IPS-18a (cell line): ENCODE measurements around the gene CHST6.
"Not testable (repeated sequence)": the region's sequence is repeated elsewhere in the genome, so short reads cannot be mapped to it uniquely, and the experiment has no call there.

Source experiments
- H3K27ac ChIP-seq: one replicate; pipeline ENCODE4 v1.5.1; 2013; ENCODE audit warnings: low read length
- H3K27me3 ChIP-seq: one replicate; pipeline ENCODE4 v1.6.1; 2013; ENCODE audit warnings: mild to moderate bottlenecking, low read length; ENCODE audit not compliant: control insufficient read depth, insufficient read depth
- H3K36me3 ChIP-seq: one replicate; pipeline ENCODE4 v1.6.1; 2013; ENCODE audit warnings: low read depth, low read length; ENCODE audit not compliant: control insufficient read depth
- H3K4me1 ChIP-seq: one replicate; pipeline ENCODE4 v1.6.1; 2013; ENCODE audit warnings: low read depth, low read length; ENCODE audit not compliant: control insufficient read depth
- H3K4me3 ChIP-seq: one replicate; pipeline ENCODE4 v1.5.1; 2013; ENCODE audit warnings: low read length
- H3K9ac ChIP-seq: one replicate; pipeline ENCODE4 v1.6.1; 2013; ENCODE audit warnings: mild to moderate bottlenecking, low read length, moderate library complexity
- H3K9me3 ChIP-seq: one replicate; pipeline ENCODE4 v1.6.1; 2013; ENCODE audit warnings: low read depth, low read length; ENCODE audit not compliant: control insufficient read depth

CHST6 gene

GRCh38 chr16:75464122-75464918, 30.9 kb downstream of the CHST6 start, which contains the start of gene TMEM170A:
TSS of gene TMEM170A (minus strand) at chr16:75464689. CDS start at chr16:75464600, 89 bp downstream.
- no peak within 1 kb of the TSS for H3K27ac ChIP-seq
- no peaks in the 10 kb centered on the region for H3K9me3 ChIP-seq
- H3K4me1 ChIP-seq, result peaks cover 6% of the 10 kb centered on the region
- H3K4me3 ChIP-seq, result peak within 1 kb of the TSS; percentile 84
- no peaks in the 10 kb centered on the region for H3K27me3 ChIP-seq
- H3K9ac ChIP-seq, result peak within 1 kb of the TSS; percentile 77
- H3K36me3 ChIP-seq, result no peaks in the 10 kb centered on the region

- H3K27me3 ChIP-seq, H3K4me1 ChIP-seq, H3K27ac ChIP-seq, H3K9me3 ChIP-seq, H3K36me3 ChIP-seq: not testable (repeated sequence)
- H3K9ac ChIP-seq, result peak overlapping the region; percentile 77
- H3K4me3 ChIP-seq, result peak overlapping the region; percentile 84
These were observed 31.7 kb downstream of the CHST6 start for GRCh38 chr16:75463389-75464121.

GRCh38 chr16:75462806-75463205, 32.4 kb downstream of the CHST6 start:
- no peaks in the 10 kb centered on the region for H3K9me3 ChIP-seq
- H3K9ac ChIP-seq, result no peak overlapping the region
- no peaks in the 10 kb centered on the region for H3K36me3 ChIP-seq
- H3K4me1 ChIP-seq, result peaks cover 7% of the 10 kb centered on the region
- H3K4me3 ChIP-seq, result peak overlapping the region; percentile 84
- no peak overlapping the region for H3K27ac ChIP-seq
- H3K27me3 ChIP-seq, result no peaks in the 10 kb centered on the region

- H3K9ac ChIP-seq, result no peak overlapping the region
- no peaks in the 10 kb centered on the region for H3K36me3 ChIP-seq
- no peak overlapping the region for H3K27ac ChIP-seq
- peaks cover 19% of the 10 kb centered on the region for H3K4me1 ChIP-seq
- no peaks in the 10 kb centered on the region for H3K9me3 ChIP-seq
- no peak overlapping the region for H3K4me3 ChIP-seq
- H3K27me3 ChIP-seq, result no peaks in the 10 kb centered on the region
These were observed 33.7 kb downstream of the CHST6 start for GRCh38 chr16:75461575-75461974.

GRCh38 chr16:75460446-75460845, 34.8 kb downstream of the CHST6 start:
- H3K36me3 ChIP-seq, result no peaks in the 10 kb centered on the region
- H3K4me3 ChIP-seq, result no peak overlapping the region
- H3K27me3 ChIP-seq, result no peaks in the 10 kb centered on the region
- peaks cover 25% of the 10 kb centered on the region for H3K4me1 ChIP-seq
- no peak overlapping the region for H3K27ac ChIP-seq
- no peaks in the 10 kb centered on the region for H3K9me3 ChIP-seq
- peak overlapping the region; percentile 18 for H3K9ac ChIP-seq

GRCh38 chr16:75459691-75460090, 35.5 kb downstream of the CHST6 start:
- Histone ChIP-seq H3K27me3 (no peaks in the 10 kb centered on the region), H3K9me3 (no peaks in the 10 kb centered on the region), H3K27ac (no peak overlapping the region), H3K4me3 (no peak overlapping the region), H3K36me3 (no peaks in the 10 kb centered on the region), H3K9ac (no peak overlapping the region), H3K4me1 (peaks cover 25% of the 10 kb centered on the region)

- Histone ChIP-seq H3K9me3 (no peaks in the 10 kb centered on the region), H3K9ac (no peak overlapping the region), H3K4me3 (no peak overlapping the region), H3K36me3 (no peaks in the 10 kb centered on the region), H3K27me3 (no peaks in the 10 kb centered on the region), H3K4me1 (peaks cover 28% of the 10 kb centered on the region), H3K27ac (no peak overlapping the region)
These were observed 36.8 kb downstream of the CHST6 start for GRCh38 chr16:75458439-75458838.

- Histone ChIP-seq H3K9ac (no peak overlapping the region), H3K27me3 (no peaks in the 10 kb centered on the region), H3K9me3 (no peaks in the 10 kb centered on the region), H3K4me1 (peaks cover 28% of the 10 kb centered on the region), H3K4me3 (no peak overlapping the region), H3K27ac (no peak overlapping the region), H3K36me3 (no peaks in the 10 kb centered on the region)
These were observed 37.2 kb downstream of the CHST6 start for GRCh38 chr16:75458029-75458428.

GRCh38 chr16:75457485-75458021, 37.7 kb downstream of the CHST6 start:
- no peaks in the 10 kb centered on the region for H3K9me3 ChIP-seq
- peaks cover 28% of the 10 kb centered on the region for H3K4me1 ChIP-seq
- H3K27ac ChIP-seq, result no peak overlapping the region
- H3K27me3 ChIP-seq, result no peaks in the 10 kb centered on the region
- no peak overlapping the region for H3K9ac ChIP-seq
- H3K36me3 ChIP-seq, result no peaks in the 10 kb centered on the region
- H3K4me3 ChIP-seq, result no peak overlapping the region

- peaks cover 28% of the 10 kb centered on the region for H3K4me1 ChIP-seq
- H3K4me3 ChIP-seq, result no peak overlapping the region
- H3K9ac ChIP-seq, result no peak overlapping the region
- H3K27me3 ChIP-seq, result no peaks in the 10 kb centered on the region
- no peak overlapping the region for H3K27ac ChIP-seq
- H3K9me3 ChIP-seq, result no peaks in the 10 kb centered on the region
- H3K36me3 ChIP-seq, result no peaks in the 10 kb centered on the region
These were observed 38.3 kb downstream of the CHST6 start for GRCh38 chr16:75456971-75457370.

- peaks cover 28% of the 10 kb centered on the region for H3K4me1 ChIP-seq
- not testable (repeated sequence) for H3K27ac ChIP-seq
These were observed 38.8 kb downstream of the CHST6 start for GRCh38 chr16:75456486-75456885.

More at GRCh38 chr16:75456486-75456885, 38.8 kb downstream of the CHST6 start:
- not testable (repeated sequence) for H3K36me3 ChIP-seq, H3K27me3 ChIP-seq, H3K9me3 ChIP-seq, H3K4me3 ChIP-seq, H3K9ac ChIP-seq
